Measurements from ENCODE around the gene ZNF605. TPM values are rescaled to one million over a fixed set of nuclear protein-coding genes. Genes with fewer than 3 reads are reported as not detected.
"Not testable (repeated sequence)": the region's sequence is repeated elsewhere in the genome, so short reads cannot be mapped to it uniquely, and the experiment has no call there.

ZNF605 gene
- 9.2 and 15.6 TPM in 2 replicates for total RNA-seq (2014; rRNA removed; shearing (Covaris generic))
- polyA plus RNA-seq (2016; fragmentation: Nextera tagmentation; extraction: Ambion mirVana) = 5.7 and 7.5 TPM in 2 replicates

- 0 out of 2 replicates have a peak, but pooled peaks cover 5% of the 10 kb centered on the region for H3K4me1 ChIP-seq (ENCODE audit: insufficient read depth)
- peak within 1 kb of the TSS; percentile 89 for H3K4me3 ChIP-seq
- H4K20me1 ChIP-seq (ENCODE audit: insufficient read depth) = no peaks in the 10 kb centered on the region
- in situ Hi-C loops (cut with MboI) = no loop called here
- WGBS, 2 experiments (ENCODE audit: low coverage in 1 of 2, low lambda C conversion rate in 2 of 2, missing lambda C conversion rate in 2 of 2) = 1 to 2% methylated on average over 39 to 53 of the region's 67 CpGs
- peak within 1 kb of the TSS; percentile 99 for H2AFZ ChIP-seq
- peaks cover 70% of the 10 kb centered on the region for H3K79me2 ChIP-seq (ENCODE audit: insufficient read depth)
- TF ChIP-seq EZH2 (IDR thresholded peaks at IDR 0.05; ENCODE audit: insufficient read depth, poor library complexity, severe bottlenecking) (no peak), EZH2phosphoT487 (IDR thresholded peaks at IDR 0.05; ENCODE audit: insufficient read depth, low read depth) (no peak)
- H3K9ac ChIP-seq = peak within 1 kb of the TSS; percentile 96
- no peaks in the 10 kb centered on the region for H3K9me2 ChIP-seq (ENCODE audit: insufficient read depth)
- H3K27ac ChIP-seq = peak within 1 kb of the TSS; percentile 91
- peak within 1 kb of the TSS; percentile 98 for H3K4me2 ChIP-seq (ENCODE audit: unreplicated experiment)
- no peaks in the 10 kb centered on the region for H3K9me3 ChIP-seq (ENCODE audit: low read depth)
- DNase-seq = peak; percentile 95
- peaks cover 13% of the 10 kb centered on the region for H3F3A ChIP-seq (ENCODE audit: insufficient read depth)
- no peaks in the 10 kb centered on the region for H3K27me3 ChIP-seq (replicated peaks; ENCODE audit: insufficient read depth)
- H3K36me3 ChIP-seq (ENCODE audit: low read depth) = 0 out of 2 replicates have a peak, but pooled peaks cover 3% of the 10 kb centered on the region
These were observed at the start of gene ZNF605 for GRCh38 chr12:132956011-132956788. Gene ZNF605 (minus strand): TSS chr12:132956306. CDS start chr12:132945635, 10,671 bp downstream.

- Histone ChIP-seq H3K4me2 (ENCODE audit: unreplicated experiment) (no peak overlapping the region), H3K4me3 (no peak overlapping the region), H3K27me3 (replicated peaks; ENCODE audit: insufficient read depth) (no peaks in the 10 kb centered on the region), H3K9me3 (ENCODE audit: low read depth) (no peaks in the 10 kb centered on the region), H3K9ac (no peak overlapping the region), H3K36me3 (ENCODE audit: low read depth) (no peaks in the 10 kb centered on the region; the same call in 1 of the 2 replicates), H2AFZ (no peak overlapping the region), H3F3A (ENCODE audit: insufficient read depth) (no peaks in the 10 kb centered on the region), H3K9me2 (ENCODE audit: insufficient read depth) (no peaks in the 10 kb centered on the region), H4K20me1 (ENCODE audit: insufficient read depth) (no peaks in the 10 kb centered on the region), H3K4me1 (ENCODE audit: insufficient read depth) (no peaks in the 10 kb centered on the region), H3K27ac (no peak overlapping the region), H3K79me2 (ENCODE audit: insufficient read depth) (peaks cover 98% of the 10 kb centered on the region)
- no peak for TF ChIP-seq EZH2phosphoT487 (IDR thresholded peaks at IDR 0.05; ENCODE audit: insufficient read depth, low read depth)
- no peak for TF ChIP-seq EZH2 (IDR thresholded peaks at IDR 0.05; ENCODE audit: insufficient read depth, poor library complexity, severe bottlenecking)
- no peak for DNase-seq
- WGBS, 2 experiments (ENCODE audit: low coverage in 1 of 2, low lambda C conversion rate in 2 of 2, missing lambda C conversion rate in 2 of 2) = 50 to 56% methylated on average over 1 of the region's 1 CpG
- in situ Hi-C loops (cut with MboI) = no loop called here
These were observed 42.6 kb upstream of the ZNF605 start for GRCh38 chr12:132998741-132999140.

DNA sequence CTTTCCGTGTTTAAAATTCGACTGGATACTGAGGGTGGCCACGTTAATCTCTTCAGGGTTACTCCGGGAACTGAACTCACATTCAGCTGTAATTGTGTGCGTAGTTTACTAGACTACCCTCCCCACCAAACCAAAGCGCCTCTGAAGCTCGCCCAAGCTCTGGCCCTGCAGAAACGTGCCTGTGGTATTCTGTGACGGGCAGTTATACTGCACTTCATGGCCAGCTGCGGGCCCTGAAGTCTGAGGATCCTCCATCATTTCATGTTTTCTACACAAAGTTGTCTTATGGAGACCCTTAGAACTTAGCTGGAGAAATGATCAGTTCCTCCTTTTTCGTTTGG, 30.7 kb upstream of the ZNF605 start:
- Histone ChIP-seq H3K79me2 (ENCODE audit: insufficient read depth) (peaks cover 56% of the 10 kb centered on the region), H2AFZ (peak overlapping the region; percentile 99), H3K9me2 (ENCODE audit: insufficient read depth) (no peaks in the 10 kb centered on the region), H3K27ac (peak overlapping the region; percentile 63), H3F3A (ENCODE audit: insufficient read depth) (peaks cover 4% of the 10 kb centered on the region), H3K4me3 (peak overlapping the region; percentile 77), H3K9me3 (ENCODE audit: low read depth) (no peaks in the 10 kb centered on the region), H3K36me3 (ENCODE audit: low read depth) (no peaks in the 10 kb centered on the region; the same call in 1 of the 2 replicates), H3K4me2 (ENCODE audit: unreplicated experiment) (peak overlapping the region; percentile 99), H3K9ac (peak overlapping the region; percentile 88), H3K4me1 (ENCODE audit: insufficient read depth) (0 out of 2 replicates have a peak, but pooled peaks cover 12% of the 10 kb centered on the region), H4K20me1 (ENCODE audit: insufficient read depth) (no peaks in the 10 kb centered on the region), H3K27me3 (replicated peaks; ENCODE audit: insufficient read depth) (no peaks in the 10 kb centered on the region)
- in situ Hi-C loops (cut with MboI) = no loop called here
- no peak for TF ChIP-seq EZH2 (IDR thresholded peaks at IDR 0.05; ENCODE audit: insufficient read depth, poor library complexity, severe bottlenecking)
- TF ChIP-seq EZH2phosphoT487 (IDR thresholded peaks at IDR 0.05; ENCODE audit: insufficient read depth, low read depth) = no peak
- peak; percentile 69 for DNase-seq
- 3% methylated on average over 11 of the region's 11 CpGs for WGBS, 2 experiments (ENCODE audit: low coverage in 1 of 2, low lambda C conversion rate in 2 of 2, missing lambda C conversion rate in 2 of 2)

GRCh38 chr12:132986001-132986884, 30.1 kb upstream of the ZNF605 start, which contains the start of gene ZNF26:
Gene ZNF26 (plus strand): TSS chr12:132986367. CDS start chr12:132986841, 474 bp downstream.
- 1 to 2% methylated on average over 75 to 76 of the region's 76 CpGs for WGBS, 2 experiments (ENCODE audit: low coverage in 1 of 2, low lambda C conversion rate in 2 of 2, missing lambda C conversion rate in 2 of 2)
- H3K9me3 ChIP-seq (ENCODE audit: low read depth) = no peaks in the 10 kb centered on the region
- in situ Hi-C loops (cut with MboI) = no loop called here

DNA sequence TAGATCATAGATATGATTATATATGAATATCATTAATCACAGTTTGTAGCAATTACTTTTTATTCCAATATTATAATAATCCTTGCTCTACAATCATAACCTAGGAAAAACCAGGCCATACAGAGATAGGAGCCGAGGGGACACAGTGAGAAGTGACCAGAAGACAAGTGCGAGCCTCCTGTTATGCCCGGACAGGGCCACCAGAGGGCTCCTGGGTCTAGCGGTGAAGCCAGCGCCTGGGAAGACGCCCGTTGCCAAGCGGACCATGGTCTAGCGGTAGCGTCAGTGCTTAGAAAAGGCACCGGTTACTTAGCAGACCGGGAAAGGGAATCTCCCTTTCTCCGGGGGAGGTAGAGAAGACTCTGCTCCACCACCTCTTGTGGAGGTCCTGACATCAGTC, 20.8 kb upstream of the ZNF605 start:
- H3F3A ChIP-seq (ENCODE audit: insufficient read depth); in situ Hi-C loops (cut with MboI); H3K4me1 ChIP-seq (ENCODE audit: insufficient read depth); H2AFZ ChIP-seq; H3K9me3 ChIP-seq (ENCODE audit: low read depth); H4K20me1 ChIP-seq (ENCODE audit: insufficient read depth); H3K27me3 ChIP-seq (replicated peaks; ENCODE audit: insufficient read depth); H3K79me2 ChIP-seq (ENCODE audit: insufficient read depth); H3K27ac ChIP-seq; H3K36me3 ChIP-seq (ENCODE audit: low read depth); H3K4me2 ChIP-seq (ENCODE audit: unreplicated experiment); H3K4me3 ChIP-seq; H3K9ac ChIP-seq; H3K9me2 ChIP-seq (ENCODE audit: insufficient read depth): not testable (repeated sequence)
- peak; percentile 25 for DNase-seq
- WGBS, 2 experiments (ENCODE audit: low coverage in 1 of 2, low lambda C conversion rate in 2 of 2, missing lambda C conversion rate in 2 of 2) = 30 to 35% methylated on average over 10 to 13 of the region's 13 CpGs

More at GRCh38 chr12:132986001-132986884, 30.1 kb upstream of the ZNF605 start, which contains the start of gene ZNF26:
- H3K9me2 ChIP-seq (ENCODE audit: insufficient read depth) = no peaks in the 10 kb centered on the region
- DNase-seq = peak; percentile 98
- H3F3A ChIP-seq (ENCODE audit: insufficient read depth) = peaks cover 4% of the 10 kb centered on the region
- H3K4me3 ChIP-seq = peak within 1 kb of the TSS; percentile 77
- H3K79me2 ChIP-seq (ENCODE audit: insufficient read depth) = peaks cover 49% of the 10 kb centered on the region
- peak within 1 kb of the TSS; percentile 88 for H3K9ac ChIP-seq
- peak within 1 kb of the TSS; percentile 99 for H3K4me2 ChIP-seq (ENCODE audit: unreplicated experiment)
- H3K4me1 ChIP-seq (ENCODE audit: insufficient read depth) = 0 out of 2 replicates have a peak, but pooled peaks cover 12% of the 10 kb centered on the region
- H2AFZ ChIP-seq = peak within 1 kb of the TSS; percentile 99
- no peaks in the 10 kb centered on the region for H4K20me1 ChIP-seq (ENCODE audit: insufficient read depth)
- H3K27ac ChIP-seq = peak within 1 kb of the TSS; percentile 63
- H3K27me3 ChIP-seq (replicated peaks; ENCODE audit: insufficient read depth) = no peaks in the 10 kb centered on the region
- TF ChIP-seq EZH2 (IDR thresholded peaks at IDR 0.05; ENCODE audit: insufficient read depth, poor library complexity, severe bottlenecking) (no peak), EZH2phosphoT487 (IDR thresholded peaks at IDR 0.05; ENCODE audit: insufficient read depth, low read depth) (no peak)
- no peaks in the 10 kb centered on the region; the same call in 1 of the 2 replicates for H3K36me3 ChIP-seq (ENCODE audit: low read depth)
